Measurements from ENCODE around the gene CNTLN. TPM values are rescaled to one million over a fixed set of nuclear protein-coding genes. Genes with fewer than 3 reads are reported as not detected.

Gene CNTLN
- total and polyA plus RNA-seq, 2 of the 13 experiments (the other 11 are each of a cell fraction or from before 2014, with no cell fraction given) = 1.5 to 5.7 TPM

DNA sequence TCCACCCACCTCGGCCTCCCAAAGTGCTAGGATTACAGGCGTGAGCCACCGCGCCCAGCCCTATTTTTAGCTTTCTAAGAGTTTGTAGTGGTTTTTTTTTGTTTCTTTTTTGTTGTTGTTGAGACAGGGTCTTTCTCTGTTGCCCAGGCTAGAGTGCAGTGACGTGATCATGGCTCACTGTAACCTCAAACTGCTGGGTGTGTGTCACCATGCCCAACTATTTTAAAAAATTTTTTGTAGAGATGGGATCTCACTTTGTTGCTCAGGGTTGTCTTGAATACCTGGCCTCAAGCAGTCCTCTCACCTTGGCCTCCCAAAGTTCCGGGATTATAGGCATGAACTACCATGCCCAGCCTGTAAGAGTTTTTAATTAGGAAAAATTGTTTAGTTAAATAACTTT lies 298.7 kb downstream of the CNTLN start (continued):
- TF ChIP-seq ZNF569 (CRISPR knock-in tag; IDR thresholded peaks at IDR 0.05; ENCODE audit: borderline replicate concordance) (no peak), HCFC1 (IDR thresholded peaks at IDR 0.05; ENCODE audit: low read depth, low read length) (no peak), RORA (CRISPR knock-in tag; IDR thresholded peaks at IDR 0.05) (no peak), ZNF749 (CRISPR knock-in tag; IDR thresholded peaks at IDR 0.05; ENCODE audit: borderline replicate concordance) (no peak), ZNF292 (CRISPR knock-in tag; IDR thresholded peaks at IDR 0.05; ENCODE audit: borderline replicate concordance, low read depth) (no peak)

- Histone ChIP-seq H3K9me3 (ENCODE audit: low read length) (peaks cover 14% of the 10 kb centered on the region; the same call in 1 of the 2 replicates), H3K9ac (ENCODE audit: insufficient read depth, low read depth, low read length) (no peak overlapping the region), H3K4me1 (ENCODE audit: insufficient read depth, low read length) (no peaks in the 10 kb centered on the region), H3K27ac (ENCODE audit: extremely low read length, insufficient read depth, low read length) (no peak overlapping the region), H3K27me3 (ENCODE audit: control insufficient read depth in 1 of 2, insufficient read depth in 2 of 2, low read length in 2 of 2) (no peaks in the 10 kb centered on the region), H3K4me3 (replicated peaks in 1 of 3; ENCODE audit: insufficient read depth in 1 of 3, low read depth in 2 of 3, low read length in 3 of 3) (no peak overlapping the region), H3K4me2 (ENCODE audit: low read depth, low read length) (no peak overlapping the region), H4K20me1 (ENCODE audit: insufficient read depth, low read length) (no peaks in the 10 kb centered on the region), H3K79me2 (ENCODE audit: insufficient read depth, low read length) (no peaks in the 10 kb centered on the region), H3K36me3 (replicated peaks in 1 of 2; ENCODE audit: control insufficient read depth in 1 of 2, insufficient read depth in 2 of 2, low read length in 2 of 2) (no peaks in the 10 kb centered on the region), H2AFZ (ENCODE audit: low read length) (no peak overlapping the region)
- POLR2A ChIA-PET = no interaction called here
- CTCF ChIA-PET (ENCODE audit: low intra/inter-chr PET ratio, low total read pairs) = no interaction called here
- 61% methylated on average over 7 of the region's 7 CpGs for WGBS (ENCODE audit: low lambda C conversion rate)
- BruUV-seq (replicated peaks) = no TSS peak
- intact Hi-C loops (cut with micrococcal nuclease; ENCODE audit: unreplicated experiment) = no loop called here
- ATAC-seq = no peak
- no peak for DNase-seq (ENCODE audit: low spot score)
- in situ Hi-C loops (cut with HindIII; ENCODE audit: extremely low pct_ligation_motif_present, low pct_unique_long_range_greater_than_20kb) = no loop called here
- no peak for FAIRE-seq
- TF ChIP-seq MED13 (CRISPR knock-in tag; IDR thresholded peaks at IDR 0.05) = no peak
- no peak for TF ChIP-seq ONECUT2 (CRISPR knock-in tag; IDR thresholded peaks at IDR 0.05)
- no peak for TF ChIP-seq ZNF136 (CRISPR knock-in tag; IDR thresholded peaks at IDR 0.05; ENCODE audit: low read depth)
- no peak for TF ChIP-seq ZNF180 (CRISPR knock-in tag; IDR thresholded peaks at IDR 0.05; ENCODE audit: borderline replicate concordance, low read depth)
- no peak for TF ChIP-seq ZSCAN12 (CRISPR knock-in tag; IDR thresholded peaks at IDR 0.05)
- TF ChIP-seq CREB3 (CRISPR knock-in tag; IDR thresholded peaks at IDR 0.05) = no peak
- TF ChIP-seq, protein P1, sequence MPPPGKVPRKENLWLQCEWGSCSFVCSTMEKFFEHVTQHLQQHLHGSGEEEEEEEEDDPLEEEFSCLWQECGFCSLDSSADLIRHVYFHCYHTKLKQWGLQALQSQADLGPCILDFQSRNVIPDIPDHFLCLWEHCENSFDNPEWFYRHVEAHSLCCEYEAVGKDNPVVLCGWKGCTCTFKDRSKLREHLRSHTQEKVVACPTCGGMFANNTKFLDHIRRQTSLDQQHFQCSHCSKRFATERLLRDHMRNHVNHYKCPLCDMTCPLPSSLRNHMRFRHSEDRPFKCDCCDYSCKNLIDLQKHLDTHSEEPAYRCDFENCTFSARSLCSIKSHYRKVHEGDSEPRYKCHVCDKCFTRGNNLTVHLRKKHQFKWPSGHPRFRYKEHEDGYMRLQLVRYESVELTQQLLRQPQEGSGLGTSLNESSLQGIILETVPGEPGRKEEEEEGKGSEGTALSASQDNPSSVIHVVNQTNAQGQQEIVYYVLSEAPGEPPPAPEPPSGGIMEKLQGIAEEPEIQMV (CRISPR knock-in tag; IDR thresholded peaks at IDR 0.05; ENCODE audit: low read depth) = no peak
- no peak for TF ChIP-seq ZSCAN31 (CRISPR knock-in tag; IDR thresholded peaks at IDR 0.05; ENCODE audit: low read depth)
- no peak for TF ChIP-seq RXRA (CRISPR knock-in tag; IDR thresholded peaks at IDR 0.05)
- TF ChIP-seq, protein P2, sequence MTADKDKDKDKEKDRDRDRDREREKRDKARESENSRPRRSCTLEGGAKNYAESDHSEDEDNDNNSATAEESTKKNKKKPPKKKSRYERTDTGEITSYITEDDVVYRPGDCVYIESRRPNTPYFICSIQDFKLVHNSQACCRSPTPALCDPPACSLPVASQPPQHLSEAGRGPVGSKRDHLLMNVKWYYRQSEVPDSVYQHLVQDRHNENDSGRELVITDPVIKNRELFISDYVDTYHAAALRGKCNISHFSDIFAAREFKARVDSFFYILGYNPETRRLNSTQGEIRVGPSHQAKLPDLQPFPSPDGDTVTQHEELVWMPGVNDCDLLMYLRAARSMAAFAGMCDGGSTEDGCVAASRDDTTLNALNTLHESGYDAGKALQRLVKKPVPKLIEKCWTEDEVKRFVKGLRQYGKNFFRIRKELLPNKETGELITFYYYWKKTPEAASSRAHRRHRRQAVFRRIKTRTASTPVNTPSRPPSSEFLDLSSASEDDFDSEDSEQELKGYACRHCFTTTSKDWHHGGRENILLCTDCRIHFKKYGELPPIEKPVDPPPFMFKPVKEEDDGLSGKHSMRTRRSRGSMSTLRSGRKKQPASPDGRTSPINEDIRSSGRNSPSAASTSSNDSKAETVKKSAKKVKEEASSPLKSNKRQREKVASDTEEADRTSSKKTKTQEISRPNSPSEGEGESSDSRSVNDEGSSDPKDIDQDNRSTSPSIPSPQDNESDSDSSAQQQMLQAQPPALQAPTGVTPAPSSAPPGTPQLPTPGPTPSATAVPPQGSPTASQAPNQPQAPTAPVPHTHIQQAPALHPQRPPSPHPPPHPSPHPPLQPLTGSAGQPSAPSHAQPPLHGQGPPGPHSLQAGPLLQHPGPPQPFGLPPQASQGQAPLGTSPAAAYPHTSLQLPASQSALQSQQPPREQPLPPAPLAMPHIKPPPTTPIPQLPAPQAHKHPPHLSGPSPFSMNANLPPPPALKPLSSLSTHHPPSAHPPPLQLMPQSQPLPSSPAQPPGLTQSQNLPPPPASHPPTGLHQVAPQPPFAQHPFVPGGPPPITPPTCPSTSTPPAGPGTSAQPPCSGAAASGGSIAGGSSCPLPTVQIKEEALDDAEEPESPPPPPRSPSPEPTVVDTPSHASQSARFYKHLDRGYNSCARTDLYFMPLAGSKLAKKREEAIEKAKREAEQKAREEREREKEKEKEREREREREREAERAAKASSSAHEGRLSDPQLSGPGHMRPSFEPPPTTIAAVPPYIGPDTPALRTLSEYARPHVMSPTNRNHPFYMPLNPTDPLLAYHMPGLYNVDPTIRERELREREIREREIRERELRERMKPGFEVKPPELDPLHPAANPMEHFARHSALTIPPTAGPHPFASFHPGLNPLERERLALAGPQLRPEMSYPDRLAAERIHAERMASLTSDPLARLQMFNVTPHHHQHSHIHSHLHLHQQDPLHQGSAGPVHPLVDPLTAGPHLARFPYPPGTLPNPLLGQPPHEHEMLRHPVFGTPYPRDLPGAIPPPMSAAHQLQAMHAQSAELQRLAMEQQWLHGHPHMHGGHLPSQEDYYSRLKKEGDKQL (CRISPR knock-in tag; IDR thresholded peaks at IDR 0.05; ENCODE audit: low read depth) = no peak
These were observed 302.0 kb downstream of the CNTLN start for GRCh38 chr9:17436854-17437253.
